Esophagus muscularis mucosa (tissue), 4 donors: ENCODE results near the gene FRMD5. TPM values are rescaled to one million over a fixed set of nuclear protein-coding genes. Genes with fewer than 3 reads are reported as not detected.

Experiments
- DNase-seq: peaks from one replicate; pipeline ENCODE4 v3.0.0-alpha.2; 2017; ENCODE audit errors: extremely low spot score
- H3K27ac ChIP-seq, 4 donors: fragments of 200-600 bp; sonication (generic); replicated peaks in 1 of 4; 1 replicate in 3 of 4; 2 replicates in 1 of 4; pipeline ENCODE4 v1.5.1; 2016 to 2019; ENCODE audit warnings: mild to moderate bottlenecking in 1 of 4
- H3K27me3 ChIP-seq, 4 donors: fragments of 200-600 bp; sonication (generic); one replicate each; pipeline versions ENCODE4 v1.5.1 to v1.6.0; 2016 to 2019
- H3K36me3 ChIP-seq, 4 donors: fragments of 200-600 bp; sonication (generic); one replicate each; pipeline ENCODE4 v1.5.1; 2016 to 2019
- H3K4me1 ChIP-seq, 4 donors: fragments of 200-600 bp; sonication (generic); one replicate each; pipeline ENCODE4 v1.5.1; 2016 to 2019
- H3K4me3 ChIP-seq, 4 donors: fragments of 200-600 bp; sonication (generic); 1 replicate in 2 of 4; 2 replicates in 2 of 4; pipeline ENCODE4 v1.5.1; 2016 to 2019; ENCODE audit warnings: mild to moderate bottlenecking in 4 of 4, moderate library complexity in 1 of 4
- H3K9me3 ChIP-seq, 4 donors: fragments of 200-600 bp; sonication (generic); 1 replicate in 3 of 4; 2 replicates in 1 of 4; pipeline ENCODE4 v1.5.1; 2016 to 2019
- CTCF ChIP-seq, 3 experiments: fragments of 200-600 bp in 2 of 3; fragments of 450-650 bp in 1 of 3; sonication (generic) in 2 of 3; IDR thresholded peaks; one replicate each; pipeline ENCODE4 v1.5.1; 2017 to 2019; ENCODE audit warnings: antibody characterized with exemption in 3 of 3, mild to moderate bottlenecking in 2 of 3, moderate library complexity in 1 of 3
- EP300 ChIP-seq: sonication (generic); formaldehyde crosslinking; IDR thresholded peaks from one replicate; pipeline ENCODE4 v1.6.1; 2017; ENCODE audit warnings: antibody characterized with exemption
- POLR2A ChIP-seq: fragments of 450-650 bp; IDR thresholded peaks from one replicate; pipeline ENCODE4 v1.6.1; 2017; ENCODE audit warnings: antibody characterized with exemption, moderate library complexity, mild to moderate bottlenecking, low read depth
- POLR2AphosphoS5 ChIP-seq, 2 donors: sonication (generic); formaldehyde crosslinking; IDR thresholded peaks; one replicate each; pipeline ENCODE4 v1.6.1; 2017; ENCODE audit warnings: antibody characterized with exemption in 2 of 2
- WGBS: methylation state at CpG from one replicate; pipeline ENCODE4 v1.1.5; 2018; 5-methylcytosine and 5-hydroxymethylcytosine counted together
- intact Hi-C: fragments of 100-400 bp; cut with DNase I; formaldehyde crosslinking; loops from one replicate; pipeline ENCODE4 v1.15.1; 2023
- total RNA-seq, 4 donors: library from RNA; depleted of rRNA; stranded (reverse); fragments of >200 nt; gene quantifications; one replicate each; pipeline versions ENCODE4 v1.1.0 to v1.2.1, GENCODE V29; 2016

The FRMD5 gene
- total RNA-seq, 4 donors from 2014 or later = 0.42 to 1.4 (median 0.67) TPM

- H3K27ac ChIP-seq = no peak overlapping the region
- no peaks in the 10 kb centered on the region for H3K9me3 ChIP-seq
- no peaks in the 10 kb centered on the region for H3K4me1 ChIP-seq
- no peaks in the 10 kb centered on the region for H3K36me3 ChIP-seq
- no peak overlapping the region for H3K4me3 ChIP-seq
- intact Hi-C loops = no loop called here
- TF ChIP-seq POLR2AphosphoS5 (IDR thresholded peaks at IDR 0.05) = no peak
- TF ChIP-seq EP300 = no peak
- TF ChIP-seq CTCF (IDR thresholded peaks at IDR 0.05) = no peak
- TF ChIP-seq POLR2A = no peak
- H3K27me3 ChIP-seq = peaks cover 0 to 7% (median 0%) of the 10 kb centered on the region in 4 donors
- no peak for DNase-seq
- 81% methylated on average over 1 of the region's 1 CpG for WGBS
Observed at GRCh38 chr15:44144184-44144583, 50.9 kb downstream of the FRMD5 start.

GRCh38 chr15:44137750-44138149, 57.3 kb downstream of the FRMD5 start:
- no peak for DNase-seq
- 65% methylated on average over 1 of the region's 1 CpG for WGBS
- H3K9me3 ChIP-seq = no peaks in the 10 kb centered on the region
- TF ChIP-seq POLR2AphosphoS5 (IDR thresholded peaks at IDR 0.05) (no peak), CTCF (IDR thresholded peaks at IDR 0.05) (no peak), EP300 (no peak), POLR2A (no peak)
- H3K27me3 ChIP-seq = no peaks in the 10 kb centered on the region
- H3K4me1 ChIP-seq = no peaks in the 10 kb centered on the region
- intact Hi-C loops = no loop called here
- H3K27ac ChIP-seq = no peak overlapping the region
- no peak overlapping the region for H3K4me3 ChIP-seq
- no peaks in the 10 kb centered on the region for H3K36me3 ChIP-seq

GRCh38 chr15:44136991-44137477, 58.0 kb downstream of the FRMD5 start:
- H3K4me1 ChIP-seq = no peaks in the 10 kb centered on the region
- DNase-seq = no peak
- H3K4me3 ChIP-seq = no peak overlapping the region
- intact Hi-C loops = no loop called here
- no peak overlapping the region for H3K27ac ChIP-seq
- no peak for TF ChIP-seq POLR2A
- no peak for TF ChIP-seq EP300
- TF ChIP-seq POLR2AphosphoS5 (IDR thresholded peaks at IDR 0.05) = no peak
- TF ChIP-seq CTCF (IDR thresholded peaks at IDR 0.05) = no peak
- H3K9me3 ChIP-seq = no peaks in the 10 kb centered on the region
- WGBS = 82% methylated on average over 3 of the region's 3 CpGs
- no peaks in the 10 kb centered on the region for H3K36me3 ChIP-seq
- H3K27me3 ChIP-seq = no peaks in the 10 kb centered on the region

GRCh38 chr15:44132057-44132456, 63.0 kb downstream of the FRMD5 start:
- Histone ChIP-seq H3K27ac (no peak overlapping the region), H3K36me3 (no peaks in the 10 kb centered on the region), H3K4me3 (no peak overlapping the region), H3K27me3 (peaks cover 0 to 5% (median 0%) of the 10 kb centered on the region in 4 donors), H3K9me3 (no peaks in the 10 kb centered on the region), H3K4me1 (no peaks in the 10 kb centered on the region)
- WGBS = 96% methylated on average over 10 of the region's 10 CpGs
- DNase-seq = no peak
- intact Hi-C loops = no loop called here
- no peak for TF ChIP-seq POLR2AphosphoS5 (IDR thresholded peaks at IDR 0.05)
- no peak for TF ChIP-seq POLR2A
- no peak for TF ChIP-seq CTCF (IDR thresholded peaks at IDR 0.05)
- TF ChIP-seq EP300 = no peak

- Histone ChIP-seq H3K27ac (no peak overlapping the region), H3K9me3 (no peaks in the 10 kb centered on the region), H3K4me1 (no peaks in the 10 kb centered on the region), H3K4me3 (no peak overlapping the region), H3K27me3 (peaks cover 0 to 5% (median 0%) of the 10 kb centered on the region in 4 donors), H3K36me3 (no peaks in the 10 kb centered on the region)
- TF ChIP-seq EP300 (no peak), POLR2AphosphoS5 (IDR thresholded peaks at IDR 0.05) (no peak), POLR2A (no peak), CTCF (IDR thresholded peaks at IDR 0.05) (no peak)
- intact Hi-C loops = no loop called here
- DNase-seq = no peak
Observed at GRCh38 chr15:44130778-44131177, 64.3 kb downstream of the FRMD5 start.
